ENCODE data around the gene OSBPL6.
A peak's percentile ranks its signal among the peaks of the same experiment; 100 is the strongest.

Gene OSBPL6

DNA sequence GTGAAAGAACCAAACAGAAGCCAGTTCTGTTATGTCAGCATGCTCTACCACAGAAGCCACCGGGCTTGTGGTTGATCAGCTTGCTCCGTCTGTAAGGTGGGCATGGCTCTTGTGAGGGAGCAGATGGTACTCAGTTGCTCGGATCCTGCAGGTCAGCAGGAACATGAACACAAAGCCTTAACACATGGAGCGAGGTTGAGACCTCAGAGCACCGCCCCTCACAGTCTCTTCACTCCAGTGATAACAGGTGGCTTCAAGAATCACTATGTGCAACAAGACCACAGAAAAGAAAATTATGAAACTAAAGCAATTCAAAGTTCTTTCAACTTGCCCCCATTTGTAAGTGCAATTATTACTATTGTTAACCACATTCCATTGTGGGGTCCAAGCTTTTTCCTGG, 72.1 kb downstream of the OSBPL6 start:
- DNase-seq (ENCODE audit: low read depth), result peak; percentile 51
- TF ChIP-seq, protein P1, sequence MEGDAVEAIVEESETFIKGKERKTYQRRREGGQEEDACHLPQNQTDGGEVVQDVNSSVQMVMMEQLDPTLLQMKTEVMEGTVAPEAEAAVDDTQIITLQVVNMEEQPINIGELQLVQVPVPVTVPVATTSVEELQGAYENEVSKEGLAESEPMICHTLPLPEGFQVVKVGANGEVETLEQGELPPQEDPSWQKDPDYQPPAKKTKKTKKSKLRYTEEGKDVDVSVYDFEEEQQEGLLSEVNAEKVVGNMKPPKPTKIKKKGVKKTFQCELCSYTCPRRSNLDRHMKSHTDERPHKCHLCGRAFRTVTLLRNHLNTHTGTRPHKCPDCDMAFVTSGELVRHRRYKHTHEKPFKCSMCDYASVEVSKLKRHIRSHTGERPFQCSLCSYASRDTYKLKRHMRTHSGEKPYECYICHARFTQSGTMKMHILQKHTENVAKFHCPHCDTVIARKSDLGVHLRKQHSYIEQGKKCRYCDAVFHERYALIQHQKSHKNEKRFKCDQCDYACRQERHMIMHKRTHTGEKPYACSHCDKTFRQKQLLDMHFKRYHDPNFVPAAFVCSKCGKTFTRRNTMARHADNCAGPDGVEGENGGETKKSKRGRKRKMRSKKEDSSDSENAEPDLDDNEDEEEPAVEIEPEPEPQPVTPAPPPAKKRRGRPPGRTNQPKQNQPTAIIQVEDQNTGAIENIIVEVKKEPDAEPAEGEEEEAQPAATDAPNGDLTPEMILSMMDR (IDR thresholded peaks at IDR 0.05; ENCODE audit: insufficient read depth, low read depth, low read length, missing control alignments), result no peak
- H3K4me3 ChIP-seq (ENCODE audit: low read depth, low read length), result no peak overlapping the region

DNA sequence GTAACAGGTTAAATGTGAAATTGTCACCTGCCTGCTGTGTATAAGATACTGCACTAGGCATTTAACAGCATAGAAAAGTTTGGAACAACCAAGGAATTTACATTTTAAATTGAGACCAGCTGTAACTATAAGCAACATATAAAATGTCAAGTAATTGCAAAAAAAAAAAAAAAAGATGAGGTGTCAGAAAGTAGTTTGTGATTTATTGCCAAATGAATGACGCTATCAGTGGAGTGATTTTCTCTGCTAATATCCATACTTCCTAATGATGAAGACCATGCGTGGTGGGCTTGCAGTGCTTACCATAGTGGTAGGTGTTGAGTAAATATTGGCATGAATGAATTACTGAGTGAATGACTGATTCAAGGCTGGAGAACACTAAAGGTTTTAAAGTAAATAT, 73.3 kb downstream of the OSBPL6 start:
- TF ChIP-seq, protein P1 (IDR thresholded peaks at IDR 0.05; ENCODE audit: insufficient read depth, low read depth, low read length, missing control alignments), result no peak
- no peak overlapping the region for H3K4me3 ChIP-seq (ENCODE audit: low read depth, low read length)
- no peak for DNase-seq (ENCODE audit: low read depth)

DNA sequence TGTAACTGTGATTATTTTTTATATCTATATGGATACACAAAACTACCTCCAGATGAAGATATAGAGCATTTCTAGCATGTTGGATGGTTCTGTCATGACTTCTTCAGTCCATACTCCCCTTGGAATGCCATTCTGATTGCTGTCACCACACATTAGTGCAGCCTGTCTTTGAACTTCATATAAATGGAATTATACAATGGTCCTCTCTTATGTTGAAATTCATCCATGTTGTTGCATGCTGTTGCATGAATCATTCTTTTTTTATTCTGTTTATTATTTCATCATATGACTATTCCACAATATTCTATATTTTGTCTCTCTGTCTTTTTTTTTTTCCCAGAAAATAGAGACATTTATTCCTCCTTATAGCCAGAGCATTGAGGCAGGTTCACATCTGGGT, 74.1 kb downstream of the OSBPL6 start:
- DNase-seq (ENCODE audit: low read depth), result no peak
- TF ChIP-seq, protein P1 (IDR thresholded peaks at IDR 0.05; ENCODE audit: insufficient read depth, low read depth, low read length, missing control alignments), result no peak
- H3K4me3 ChIP-seq (ENCODE audit: low read depth, low read length), result no peak overlapping the region

DNA sequence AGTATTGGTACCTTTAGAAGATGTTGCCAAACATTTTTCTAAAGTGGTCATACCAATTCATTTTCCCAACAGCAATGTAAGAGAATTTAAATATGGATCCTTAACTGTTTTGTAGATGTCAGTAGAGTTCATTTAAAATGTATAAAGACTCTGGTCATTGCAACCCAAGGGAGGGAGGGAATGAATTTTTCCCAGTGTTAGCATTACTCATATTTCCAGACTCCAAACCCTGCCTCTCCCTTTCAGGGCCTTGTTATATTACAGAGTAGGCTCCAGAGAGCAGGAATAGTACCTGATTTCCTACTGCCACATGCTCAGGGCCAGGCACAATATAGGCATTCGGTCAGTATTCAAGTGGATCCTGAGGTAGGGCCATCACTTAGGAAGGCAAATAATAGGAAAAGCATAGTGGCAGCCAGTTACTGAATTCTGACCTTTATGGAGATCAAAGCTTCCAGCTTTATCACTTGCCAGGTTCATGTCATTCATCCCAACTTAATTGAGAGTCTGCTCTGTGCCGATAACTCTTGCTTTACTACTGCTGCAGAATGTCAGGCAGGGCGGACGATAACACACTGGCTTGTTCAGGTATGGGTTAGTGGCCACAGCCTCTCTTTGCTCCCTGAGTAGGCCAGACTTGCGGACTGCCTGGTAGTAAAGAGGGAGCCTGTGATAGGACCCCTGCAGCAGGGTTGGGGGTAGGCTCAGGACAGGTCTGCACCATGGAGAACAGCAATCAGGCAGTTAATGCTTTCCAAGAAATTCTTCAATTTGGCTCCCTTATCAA, 75.3 kb downstream of the OSBPL6 start:
- DNase-seq (ENCODE audit: low read depth), result no peak
- TF ChIP-seq, protein P1 (IDR thresholded peaks at IDR 0.05; ENCODE audit: insufficient read depth, low read depth, low read length, missing control alignments), result no peak
- no peak overlapping the region for H3K4me3 ChIP-seq (ENCODE audit: low read depth, low read length)

DNA sequence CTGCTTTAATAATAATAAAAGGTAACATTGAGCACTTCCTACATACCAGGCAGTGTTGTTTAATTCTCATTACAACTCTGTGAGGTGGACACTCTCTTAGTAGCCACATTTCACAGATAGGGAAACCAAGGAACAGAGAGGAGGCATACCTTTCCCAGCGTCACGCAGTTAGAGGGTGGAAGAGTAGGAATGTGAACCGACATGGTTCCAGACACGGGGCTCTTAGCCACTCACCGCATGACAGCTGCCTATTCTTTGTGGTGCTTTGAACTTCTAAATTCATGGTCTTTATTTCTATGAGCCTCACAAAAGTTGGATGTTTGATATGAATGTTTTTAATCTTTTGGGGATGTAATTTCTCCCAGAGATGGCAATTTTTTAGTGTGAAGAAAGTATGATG, 76.0 kb downstream of the OSBPL6 start:
- TF ChIP-seq, protein P1 (IDR thresholded peaks at IDR 0.05; ENCODE audit: insufficient read depth, low read depth, low read length, missing control alignments), result no peak
- no peak for DNase-seq (ENCODE audit: low read depth)
- no peak overlapping the region for H3K4me3 ChIP-seq (ENCODE audit: low read depth, low read length)

DNA sequence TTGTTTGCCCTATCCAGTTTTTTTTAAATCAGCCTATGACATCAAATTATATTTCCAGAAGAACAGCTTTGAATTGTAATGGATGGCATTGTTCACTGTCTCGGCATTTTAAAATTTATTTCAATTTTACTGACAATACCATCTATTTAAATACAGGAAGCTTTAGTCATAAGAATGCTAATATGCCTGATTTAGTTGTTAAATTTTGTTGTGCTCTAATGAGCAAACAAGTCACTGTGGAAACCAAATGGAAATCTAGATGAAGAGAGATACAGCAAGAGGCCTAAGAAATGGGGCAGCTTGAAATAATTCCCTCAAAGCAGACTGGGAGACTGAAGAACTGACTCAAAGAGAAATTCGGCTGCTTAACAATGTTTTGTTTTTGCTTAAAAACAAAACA, 76.8 kb downstream of the OSBPL6 start:
- TF ChIP-seq, protein P1 (IDR thresholded peaks at IDR 0.05; ENCODE audit: insufficient read depth, low read depth, low read length, missing control alignments), result no peak
- no peak overlapping the region for H3K4me3 ChIP-seq (ENCODE audit: low read depth, low read length)
- DNase-seq (ENCODE audit: low read depth), result no peak
